ENCODE measurements around the gene MIR17HG.
A peak's percentile ranks its signal among the peaks of the same experiment; 100 is the strongest.
"Not testable (repeated sequence)": the region's sequence is repeated elsewhere in the genome, so short reads cannot be mapped to it uniquely, and the experiment has no call there.

The MIR17HG gene

DNA sequence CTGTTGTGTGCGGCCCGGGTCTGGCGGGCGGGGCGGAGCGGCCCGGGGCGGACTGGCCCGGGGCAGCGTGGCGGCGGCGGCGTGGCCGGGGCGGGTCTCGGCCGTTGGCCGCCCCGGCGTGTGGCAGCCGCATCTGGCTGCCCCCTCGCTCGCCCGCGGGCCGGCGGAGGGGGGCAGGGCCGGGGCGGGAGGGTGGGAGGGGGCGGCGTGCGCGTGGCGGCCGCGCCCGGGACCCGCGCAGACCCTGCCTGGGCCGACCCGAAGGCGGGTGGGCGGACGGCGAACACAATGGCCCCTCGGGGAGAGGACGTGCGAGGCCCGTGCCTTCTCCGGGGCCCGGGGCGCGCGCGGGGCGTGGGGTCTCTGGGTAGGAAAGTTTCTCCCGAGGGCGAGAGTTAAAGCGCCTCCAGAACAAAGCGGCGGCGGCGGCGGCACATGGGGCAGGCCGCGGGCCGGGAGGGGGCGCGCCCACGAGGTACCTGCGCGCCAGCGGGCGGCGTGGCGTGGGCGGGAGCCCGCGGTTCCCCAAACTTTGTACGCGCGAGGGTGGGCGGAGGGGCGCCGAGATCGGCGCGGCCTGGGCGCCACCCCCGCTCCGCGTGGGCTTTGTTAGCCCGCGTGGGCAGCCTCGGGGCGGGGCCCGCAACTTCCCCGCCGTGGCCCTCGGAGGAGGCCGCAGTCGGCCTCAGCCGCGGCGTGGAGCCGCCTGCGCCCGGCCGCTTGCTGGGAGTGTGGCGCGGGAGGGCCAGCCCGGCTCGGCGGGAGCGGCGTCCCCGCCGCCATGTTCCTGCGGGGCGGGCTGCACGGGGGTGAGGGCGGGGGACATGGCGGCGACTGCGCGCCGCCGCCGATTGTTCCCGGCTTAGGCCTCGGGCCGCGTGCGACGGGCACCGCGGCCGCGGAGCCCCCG, 764 bp downstream of the MIR17HG start:
- peak; percentile 17 for DNase-seq (ENCODE audit: low spot score)

DNA sequence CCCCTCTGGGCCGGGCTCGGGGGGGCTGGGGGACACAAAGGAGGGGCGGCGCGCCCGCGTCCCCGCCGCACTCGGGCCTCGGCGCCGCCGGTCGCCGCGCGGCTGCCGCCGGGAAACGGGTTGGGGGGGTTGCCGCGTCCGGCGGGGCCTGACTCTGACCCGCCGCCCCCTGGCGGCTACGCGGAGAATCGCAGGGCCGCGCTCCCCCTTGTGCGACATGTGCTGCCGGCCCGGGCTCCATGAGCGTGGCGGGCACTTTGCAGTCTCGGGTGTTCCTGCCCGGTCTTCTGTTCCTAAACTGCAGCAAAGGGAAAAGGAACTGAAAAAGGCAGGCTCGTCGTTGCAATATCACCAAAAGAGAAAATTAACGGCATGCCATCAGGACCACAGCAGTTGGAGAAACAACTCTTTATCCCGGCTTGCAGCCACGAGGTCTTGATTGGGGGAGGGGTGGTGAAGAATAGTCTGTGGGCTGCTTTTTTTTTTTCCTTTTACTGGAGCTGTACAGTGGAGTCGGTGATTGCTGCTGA, 1.5 kb downstream of the MIR17HG start:
- peak; percentile 90 for DNase-seq (ENCODE audit: low spot score)

DNA sequence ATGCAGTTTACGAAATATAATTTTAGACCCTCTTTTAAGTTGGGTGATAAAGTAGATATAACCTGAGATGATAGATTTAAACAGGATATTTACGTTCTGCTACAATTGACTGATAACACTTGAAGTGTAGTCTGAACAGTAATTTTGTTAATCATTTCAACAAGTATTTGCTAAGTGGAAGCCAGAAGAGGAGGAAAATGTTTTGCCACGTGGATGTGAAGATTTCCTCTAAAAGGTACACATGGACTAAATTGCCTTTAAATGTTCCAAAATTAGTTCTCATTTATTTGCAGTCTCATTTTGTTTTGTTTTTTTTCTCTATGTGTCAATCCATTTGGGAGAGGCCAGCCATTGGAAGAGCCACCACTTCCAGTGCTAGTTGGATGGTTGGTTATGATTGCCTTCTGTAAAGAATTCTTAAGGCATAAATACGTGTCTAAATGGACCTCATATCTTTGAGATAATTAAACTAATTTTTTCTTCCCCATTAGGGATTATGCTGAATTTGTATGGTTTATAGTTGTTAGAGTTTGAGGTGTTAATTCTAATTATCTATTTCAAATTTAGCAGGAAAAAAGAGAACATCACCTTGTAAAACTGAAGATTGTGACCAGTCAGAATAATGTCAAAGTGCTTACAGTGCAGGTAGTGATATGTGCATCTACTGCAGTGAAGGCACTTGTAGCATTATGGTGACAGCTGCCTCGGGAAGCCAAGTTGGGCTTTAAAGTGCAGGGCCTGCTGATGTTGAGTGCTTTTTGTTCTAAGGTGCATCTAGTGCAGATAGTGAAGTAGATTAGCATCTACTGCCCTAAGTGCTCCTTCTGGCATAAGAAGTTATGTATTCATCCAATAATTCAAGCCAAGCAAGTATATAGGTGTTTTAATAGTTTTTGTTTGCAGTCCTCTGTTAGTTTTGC, 2.8 kb downstream of the MIR17HG start:
- no peak for DNase-seq (ENCODE audit: low spot score)

DNA sequence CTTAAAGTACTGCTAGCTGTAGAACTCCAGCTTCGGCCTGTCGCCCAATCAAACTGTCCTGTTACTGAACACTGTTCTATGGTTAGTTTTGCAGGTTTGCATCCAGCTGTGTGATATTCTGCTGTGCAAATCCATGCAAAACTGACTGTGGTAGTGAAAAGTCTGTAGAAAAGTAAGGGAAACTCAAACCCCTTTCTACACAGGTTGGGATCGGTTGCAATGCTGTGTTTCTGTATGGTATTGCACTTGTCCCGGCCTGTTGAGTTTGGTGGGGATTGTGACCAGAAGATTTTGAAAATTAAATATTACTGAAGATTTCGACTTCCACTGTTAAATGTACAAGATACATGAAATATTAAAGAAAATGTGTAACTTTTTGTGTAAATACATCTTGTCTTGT, 3.6 kb downstream of the MIR17HG start:
- DNase-seq (ENCODE audit: low spot score), result no peak

DNA sequence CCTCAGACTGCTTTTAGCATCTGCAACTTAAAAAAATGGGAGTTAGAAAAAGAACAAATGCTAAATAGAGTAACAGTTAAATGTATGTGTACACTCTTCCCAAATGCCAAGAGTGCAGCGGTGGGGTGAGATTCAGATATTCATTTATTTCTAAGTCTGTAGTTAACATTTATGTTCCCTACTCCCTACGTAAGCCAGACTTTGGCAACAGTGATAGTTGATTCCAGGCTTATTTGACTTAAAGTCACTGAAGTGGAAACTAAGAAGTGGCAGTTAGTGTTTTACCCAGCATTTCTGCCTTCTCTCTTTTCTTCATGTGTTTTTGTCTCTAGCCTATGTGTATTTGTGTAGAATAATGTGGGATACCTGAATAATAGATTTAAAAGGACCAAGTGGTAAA, 4.5 kb downstream of the MIR17HG start:
- no peak for DNase-seq (ENCODE audit: low spot score)

DNA sequence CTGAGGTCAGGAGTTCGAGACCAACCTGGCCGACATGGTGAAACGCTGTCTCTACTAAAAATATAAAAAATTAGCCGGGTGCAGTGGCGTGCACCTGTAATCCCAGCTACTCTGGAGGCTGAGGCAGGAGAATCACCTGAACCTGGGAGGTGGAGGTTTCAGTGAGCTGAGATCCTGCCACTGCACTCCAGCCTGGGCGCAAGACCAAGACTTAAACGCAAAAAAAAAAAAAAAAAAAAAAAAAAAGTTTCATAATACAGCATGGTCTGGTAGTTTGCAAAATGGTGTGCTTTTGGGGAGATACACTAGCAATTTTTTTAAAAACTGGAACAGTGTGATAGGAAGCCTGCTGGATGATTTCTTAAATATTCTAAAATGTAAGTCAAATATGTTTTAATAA, 5.4 kb downstream of the MIR17HG start:
- DNase-seq (ENCODE audit: low spot score), result not testable (repeated sequence)

DNA sequence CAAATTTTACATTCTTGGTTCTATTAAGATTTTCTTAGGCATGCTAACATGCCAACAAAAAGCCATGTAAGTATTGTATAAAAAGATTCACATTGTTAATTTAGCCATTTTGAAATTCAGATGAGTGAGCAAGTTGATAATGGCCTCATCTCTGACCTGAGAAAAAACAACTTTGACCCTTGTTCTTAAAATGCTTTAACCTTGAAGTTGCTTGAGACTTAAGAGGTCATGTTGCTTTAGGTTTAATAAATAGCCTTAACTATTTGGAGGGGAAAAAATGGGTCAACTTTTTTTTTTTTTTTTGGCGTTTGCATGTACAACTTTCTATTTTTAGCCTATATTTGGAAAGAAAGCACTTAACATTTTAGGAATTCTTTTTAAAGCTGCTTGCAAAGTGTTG, 6.0 kb downstream of the MIR17HG start:
- DNase-seq (ENCODE audit: low spot score), result no peak

DNA sequence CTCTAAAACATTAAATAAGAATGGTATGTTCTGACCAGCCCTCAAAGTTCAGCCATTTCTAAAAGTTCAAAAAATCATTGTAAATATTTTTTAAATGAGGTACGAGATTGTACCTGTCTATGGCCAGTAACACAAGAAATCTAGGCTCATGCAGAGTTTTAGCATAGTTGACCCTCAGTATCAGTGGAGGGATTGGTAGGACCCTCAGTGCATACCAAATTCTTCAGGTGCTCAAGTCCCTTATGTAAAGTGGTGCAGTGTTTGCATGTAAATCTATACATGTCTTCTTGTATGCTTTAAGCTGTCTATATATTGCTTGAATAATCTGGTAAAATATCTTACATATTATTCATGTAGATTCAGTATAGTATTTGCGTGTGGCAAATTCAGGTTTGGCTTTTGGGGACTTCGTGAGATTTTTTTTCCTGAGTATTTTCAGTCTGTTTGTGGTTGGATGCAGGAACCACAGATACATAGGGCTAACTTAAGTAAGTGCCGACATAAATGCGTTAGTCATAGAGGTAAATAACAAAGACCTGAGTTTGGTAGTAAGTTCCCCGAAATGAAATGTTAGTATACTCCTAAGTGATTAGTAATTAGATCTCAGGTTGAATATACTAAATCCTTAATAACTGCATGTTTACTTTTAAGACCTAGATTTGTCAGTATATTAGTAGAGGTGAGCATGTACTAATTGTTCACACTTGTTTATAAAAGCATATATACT, 7.8 kb downstream of the MIR17HG start:
- no peak for DNase-seq (ENCODE audit: low spot score)

DNA sequence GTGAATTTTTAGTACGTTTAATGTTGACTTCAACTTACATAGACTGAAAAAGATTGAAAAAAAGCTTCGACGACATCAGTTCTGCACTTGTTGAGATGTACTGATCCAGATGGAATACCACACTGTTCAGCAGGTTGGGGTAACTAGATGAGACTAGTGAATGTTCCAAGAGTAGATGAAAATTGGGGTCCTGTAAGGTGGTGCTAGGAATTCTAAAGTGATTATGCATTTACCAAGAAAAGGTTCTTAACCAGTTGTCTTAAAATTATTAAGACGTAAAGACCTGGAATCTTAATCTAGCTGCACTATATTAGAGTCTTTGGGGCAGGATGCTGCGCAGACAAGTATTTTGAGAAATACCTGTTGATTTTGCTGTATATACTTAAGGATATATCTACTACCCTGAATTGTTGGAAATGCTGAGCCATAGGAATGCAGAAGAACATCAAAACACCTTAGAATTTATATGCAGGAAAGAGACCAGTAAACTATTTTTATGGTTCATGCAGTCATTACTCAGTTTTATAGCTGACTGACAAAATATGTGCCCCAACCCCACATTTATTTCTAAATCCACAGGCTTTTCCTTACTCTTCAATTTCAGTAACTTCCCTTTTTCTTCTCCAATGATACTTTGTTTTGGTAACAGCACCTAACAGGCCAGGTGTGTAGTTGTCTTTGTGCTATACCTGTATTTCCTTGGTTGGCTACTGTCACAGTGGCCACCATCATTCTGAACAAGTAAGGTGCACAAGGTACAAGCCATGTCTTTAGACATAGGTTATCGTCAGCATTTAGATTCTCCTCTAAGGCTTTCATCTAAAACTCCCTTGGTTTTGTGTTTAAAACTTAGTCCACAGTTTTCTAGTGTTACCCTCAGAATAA, 8.6 kb downstream of the MIR17HG start:
- no peak for DNase-seq (ENCODE audit: low spot score)

DNA sequence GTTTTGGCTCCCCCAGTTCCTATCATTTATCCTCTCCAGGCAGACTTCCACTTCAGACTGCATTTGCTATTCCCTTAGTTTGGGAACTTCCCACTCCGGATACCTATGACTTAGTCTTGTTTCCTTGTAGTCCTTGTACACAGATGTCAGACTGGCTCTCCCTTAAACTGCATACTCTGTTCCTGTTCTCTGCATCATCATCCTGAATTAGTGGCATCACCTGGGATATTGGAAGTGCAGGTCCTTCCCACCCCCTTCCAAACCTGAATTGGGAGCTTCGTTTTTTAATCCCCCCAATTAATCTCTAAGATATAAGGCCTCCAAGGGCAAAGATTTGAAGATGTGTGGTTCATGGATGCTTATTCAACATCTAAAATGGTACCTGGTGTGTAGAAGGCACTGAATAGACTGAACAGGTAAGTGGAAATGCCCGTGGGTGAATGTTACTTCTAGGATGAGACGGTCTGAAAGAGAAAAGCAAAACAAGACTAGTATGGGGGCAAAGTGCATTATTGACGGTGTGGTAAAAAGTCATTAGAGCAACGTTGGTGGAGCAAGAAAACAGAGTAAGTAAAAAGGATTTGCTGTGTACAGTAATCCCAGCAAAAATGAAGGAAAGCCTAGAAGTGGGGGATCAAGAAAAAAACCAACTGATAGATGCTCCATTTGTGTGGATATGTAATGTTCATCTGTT, 9.6 kb downstream of the MIR17HG start:
- no peak for DNase-seq (ENCODE audit: low spot score)

DNA sequence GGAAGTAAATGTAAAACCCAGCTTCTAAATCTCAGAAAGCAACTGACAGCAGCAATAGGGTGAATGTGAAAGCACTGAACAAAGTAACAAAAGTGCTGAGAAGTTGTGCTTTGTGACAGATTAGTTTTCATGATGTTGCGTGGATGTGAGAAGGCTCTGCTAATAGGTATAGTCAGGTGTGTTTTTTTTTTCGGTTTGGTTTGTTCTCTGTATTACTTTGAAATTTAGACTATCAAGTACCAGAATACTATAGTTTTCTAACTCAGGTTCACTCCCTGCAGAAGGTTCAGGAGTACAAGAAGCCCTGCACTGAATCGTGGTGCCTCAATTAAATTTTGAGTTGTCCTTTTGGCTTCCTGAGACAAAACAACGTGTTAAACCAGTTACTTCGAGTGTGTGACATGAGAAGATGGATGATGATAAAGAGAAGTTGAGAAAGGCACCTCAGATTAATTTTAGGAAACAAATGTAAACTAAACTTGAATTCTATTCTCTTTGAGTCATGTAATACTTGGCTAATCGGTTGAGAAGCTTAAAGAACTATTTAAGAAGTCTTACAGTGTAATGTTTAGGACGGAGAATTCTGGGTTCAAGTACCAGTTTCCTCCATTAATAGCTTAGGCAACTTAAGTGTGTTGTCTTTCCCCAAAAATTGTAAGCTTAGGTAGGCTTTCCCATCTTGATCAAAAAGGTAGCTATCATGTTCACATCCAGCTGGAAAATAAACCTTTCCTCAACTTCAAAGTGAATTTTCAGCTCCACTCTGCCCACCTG, 10.3 kb downstream of the MIR17HG start:
- DNase-seq (ENCODE audit: low spot score), result no peak

DNA sequence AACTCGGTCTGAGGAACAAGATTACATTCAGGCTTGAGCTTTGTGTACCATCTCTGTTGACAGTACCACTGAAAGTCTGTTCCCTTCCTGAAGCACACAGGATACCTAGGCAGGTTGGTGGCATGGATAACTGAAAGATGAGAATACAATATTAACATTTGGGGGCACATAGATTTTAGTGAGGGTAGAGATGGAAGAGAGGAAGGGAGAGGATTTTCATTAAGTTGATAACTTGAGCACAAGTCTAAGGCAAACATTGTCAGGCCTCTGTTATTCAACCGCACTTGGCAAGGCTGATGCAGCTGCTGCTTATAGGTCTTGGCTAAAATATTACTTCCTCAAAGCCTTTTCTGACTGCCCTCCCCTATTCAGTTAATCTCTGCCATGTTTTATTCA, 10.9 kb downstream of the MIR17HG start:
- no peak for DNase-seq (ENCODE audit: low spot score)

DNA sequence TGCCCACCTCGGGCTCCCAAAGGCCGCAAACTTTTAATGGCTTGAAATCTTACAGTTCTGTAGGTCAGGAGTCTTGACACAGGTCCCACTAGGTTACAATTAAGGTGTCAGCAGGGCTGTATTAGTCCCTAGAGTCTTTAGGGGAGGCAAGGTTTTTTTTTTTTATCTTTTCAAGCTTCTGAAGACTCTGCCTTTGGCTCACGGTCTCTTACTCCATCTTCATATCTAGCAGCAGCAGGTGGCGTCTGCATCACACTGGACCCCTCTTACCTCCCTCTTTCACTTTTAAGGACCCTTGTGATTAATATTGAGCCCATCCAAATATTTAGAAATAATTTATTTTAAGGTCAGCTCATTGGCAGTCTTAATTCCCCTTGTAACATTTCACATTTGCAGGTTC, 11.6 kb downstream of the MIR17HG start:
- no peak for DNase-seq (ENCODE audit: low spot score)

DNA sequence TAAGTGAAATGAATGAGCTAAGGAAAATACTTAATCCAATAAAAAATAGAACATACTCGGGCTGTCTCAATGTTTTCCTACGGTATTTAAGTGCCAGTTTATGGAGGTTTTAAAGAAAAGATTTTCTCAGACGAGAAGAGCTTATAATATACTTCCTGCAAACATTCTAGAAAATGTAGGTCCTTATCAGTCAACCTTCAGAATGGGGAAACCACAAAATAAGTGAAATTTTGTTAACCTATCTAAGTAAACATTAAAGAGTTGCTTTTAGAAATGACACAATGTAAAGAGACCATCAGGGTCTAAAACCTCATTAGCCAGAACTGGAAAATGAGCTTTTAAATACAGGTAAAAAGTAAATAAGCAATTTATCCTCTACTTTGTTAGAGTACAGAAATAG, 12.1 kb downstream of the MIR17HG start:
- DNase-seq (ENCODE audit: low spot score), result no peak

DNA sequence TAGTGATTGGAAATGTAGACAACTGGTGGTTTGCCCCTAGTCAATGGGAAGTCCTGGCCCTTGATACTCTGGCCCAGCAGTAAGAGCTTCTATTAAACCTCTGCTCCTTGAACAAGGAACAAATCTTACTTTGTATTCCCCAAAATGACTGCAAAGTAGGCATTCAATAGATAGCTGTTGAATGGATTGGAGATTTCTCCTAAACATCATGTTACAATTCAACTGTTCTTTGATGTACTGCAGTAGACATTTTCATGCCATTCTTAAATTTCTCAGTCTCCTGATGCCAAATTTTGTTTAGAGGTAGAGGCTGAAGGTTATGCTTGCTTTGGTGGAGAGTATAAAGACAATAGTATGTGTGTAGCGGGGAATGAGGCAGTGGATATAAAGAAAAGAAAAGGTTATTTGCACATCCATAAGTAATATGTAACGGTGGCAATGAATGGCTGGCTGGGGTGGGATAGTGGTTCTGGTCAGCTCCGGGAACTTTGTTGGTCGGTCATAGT, 12.8 kb downstream of the MIR17HG start:
- DNase-seq (ENCODE audit: low spot score), result no peak

DNA sequence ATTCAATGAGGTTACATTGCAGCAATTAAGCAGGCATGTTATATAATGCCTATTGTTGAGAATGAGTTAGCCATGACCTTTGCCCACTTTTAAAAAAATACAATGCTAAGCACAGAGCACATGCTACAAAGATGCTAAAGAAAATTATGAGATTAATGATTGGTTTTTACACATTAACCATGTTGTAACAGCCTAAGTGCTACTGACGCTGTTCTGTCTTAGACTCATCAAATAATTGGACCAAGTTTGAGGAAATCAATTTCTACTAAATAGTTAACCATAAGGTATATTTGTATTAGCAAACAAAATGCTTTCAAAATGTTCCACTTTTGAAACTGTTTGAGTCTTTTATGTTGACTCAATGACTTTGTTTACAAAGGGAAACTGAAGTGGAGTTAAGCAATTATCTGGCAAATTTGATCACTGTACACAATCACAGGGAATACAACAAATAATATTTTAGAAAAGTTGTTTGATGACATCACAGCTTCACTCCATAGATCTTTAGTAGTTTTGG, 14.3 kb downstream of the MIR17HG start:
- no peak for DNase-seq (ENCODE audit: low spot score)

DNA sequence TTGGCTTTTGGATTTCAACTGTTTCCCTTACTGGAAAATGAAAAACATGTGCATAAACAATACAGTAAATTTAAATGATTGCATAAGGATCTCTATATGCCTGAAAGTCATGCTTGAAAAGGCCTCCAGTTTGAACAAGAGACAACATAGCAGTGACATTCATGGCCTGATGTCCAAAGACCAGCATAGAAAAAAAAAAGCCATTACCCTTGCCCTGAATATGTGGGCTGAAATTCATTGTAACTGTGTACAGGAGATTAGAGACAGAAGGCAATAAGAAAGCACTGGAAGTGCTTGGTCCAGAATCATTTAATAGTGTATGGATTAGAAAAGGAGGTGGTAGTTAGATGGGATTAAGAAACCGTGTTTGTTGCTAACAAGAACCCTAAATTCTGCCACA, 15.4 kb downstream of the MIR17HG start:
- no peak for DNase-seq (ENCODE audit: low spot score)

DNA sequence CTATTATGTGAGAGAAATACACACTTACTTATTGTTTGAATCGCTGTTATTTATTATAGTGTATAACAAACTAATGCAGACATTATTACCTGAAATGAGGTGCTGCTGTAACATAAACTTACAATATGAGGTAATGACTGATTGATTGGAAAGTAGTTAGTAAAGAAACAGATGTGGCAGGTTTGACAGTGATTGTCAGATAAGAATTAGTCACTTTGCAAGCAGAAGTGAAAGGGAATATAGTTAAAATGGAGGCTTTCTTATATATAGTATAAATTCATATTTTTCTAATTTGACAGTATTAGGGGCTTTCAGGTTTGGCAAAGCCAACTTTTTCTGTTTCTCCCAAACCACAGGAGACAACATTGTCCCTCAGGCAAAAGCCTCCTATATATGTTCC, 20.6 kb downstream of the MIR17HG start:
- DNase-seq (ENCODE audit: low spot score), result no peak
